Activated CD4-positive, alpha-beta T cell treated with anti-CD3 and anti-CD28 coated beads, Interleukin-2, amount 10 ng/mL, durations not matched to agents 7 days and 5 days (primary cell): ENCODE results near the gene FOXD1. TPM values are rescaled to one million over a fixed set of nuclear protein-coding genes. Genes with fewer than 3 reads are reported as not detected.

Source experiments
- CTCF ChIA-PET: fragments of 350-600 bp; sonication (Branson Sonifier 250); formaldehyde crosslinking; loops from one replicate; lab custom pipeline; 2021; ENCODE audit warnings: antibody characterized with exemption; lab: Charles Lee
- POLR2A ChIA-PET: fragments of 350-600 bp; sonication (Branson Sonifier 250); formaldehyde crosslinking; loops from one replicate; lab custom pipeline; 2021; ENCODE audit warnings: antibody characterized with exemption; lab: Charles Lee
- DNase-seq: peaks from one replicate; pipeline ENCODE4 v3.0.0-alpha.2; 2020
- H3K27ac Mint-ChIP-seq: one replicate; pipeline ENCODE4 v1.8.0; 2021; ENCODE audit warnings: mild to moderate bottlenecking, moderate library complexity, mixed read lengths
- H3K27me3 Mint-ChIP-seq: one replicate; pipeline ENCODE4 v1.8.0; 2021; ENCODE audit warnings: mixed read lengths
- H3K36me3 Mint-ChIP-seq: one replicate; pipeline ENCODE4 v1.8.0; 2021; ENCODE audit warnings: low read depth, mixed read lengths
- H3K4me1 Mint-ChIP-seq: one replicate; pipeline ENCODE4 v1.8.0; 2021; ENCODE audit warnings: mixed read lengths
- H3K4me3 Mint-ChIP-seq: one replicate; pipeline ENCODE4 v1.8.0; 2021; ENCODE audit warnings: mild to moderate bottlenecking, moderate library complexity, mixed read lengths
- H3K9me3 Mint-ChIP-seq: one replicate; pipeline ENCODE4 v1.8.0; 2021; ENCODE audit warnings: mixed read lengths
- total RNA-seq, 2 experiments: library from RNA; stranded (reverse); gene quantifications; one replicate each; pipeline ENCODE4 v1.2.3, GENCODE V29; 2021

The FOXD1 gene
- total RNA-seq, 2 experiments from 2014 or later = not detected

DNA sequence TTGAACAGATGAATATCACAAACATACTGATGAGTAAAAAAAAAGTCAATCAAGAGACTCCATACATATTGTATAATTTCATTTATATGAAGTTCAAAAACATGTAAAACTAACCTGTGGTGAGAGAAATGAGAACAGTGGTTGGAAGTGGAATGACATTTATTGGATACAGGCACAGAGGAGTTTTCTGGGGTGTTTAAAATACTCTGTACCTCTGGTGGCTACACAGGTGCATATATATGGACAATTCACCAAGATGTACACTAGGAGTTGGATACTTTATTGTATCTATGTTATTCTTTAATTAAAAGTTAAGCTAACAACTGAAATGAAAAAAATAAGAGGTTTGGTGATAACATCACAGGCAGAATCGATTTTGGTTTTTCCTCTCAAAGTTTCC, 14.1 kb downstream of the FOXD1 start:
- POLR2A ChIA-PET = no interaction called here
- Mint-ChIP-seq H3K27ac (no peak overlapping the region), H3K36me3 (no peaks in the 10 kb centered on the region), H3K9me3 (no peaks in the 10 kb centered on the region), H3K4me1 (peaks cover 6% of the 10 kb centered on the region), H3K4me3 (no peak overlapping the region), H3K27me3 (peaks cover 70% of the 10 kb centered on the region)
- CTCF ChIA-PET = no interaction called here
- DNase-seq = no peak

DNA sequence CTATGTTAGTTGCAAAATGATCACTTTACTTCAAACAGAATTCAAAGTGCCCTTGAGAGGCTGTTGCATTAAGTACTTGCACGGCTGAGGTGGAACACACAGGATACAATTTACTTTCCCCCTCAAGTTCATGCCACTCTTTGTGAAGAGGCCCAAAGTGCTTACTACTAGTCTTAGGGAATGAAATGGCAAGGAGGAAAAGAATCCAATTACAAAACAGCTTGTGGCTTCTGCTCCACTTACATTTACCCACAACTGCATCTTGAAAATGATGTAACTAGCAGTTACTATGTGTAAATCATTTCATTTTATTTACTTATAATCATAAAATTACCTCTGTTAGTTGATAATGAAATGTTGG, 14.6 kb downstream of the FOXD1 start:
- no peak for DNase-seq
- Mint-ChIP-seq H3K27ac (no peak overlapping the region), H3K27me3 (peaks cover 70% of the 10 kb centered on the region), H3K4me3 (no peak overlapping the region), H3K4me1 (peaks cover 6% of the 10 kb centered on the region), H3K36me3 (no peaks in the 10 kb centered on the region), H3K9me3 (no peaks in the 10 kb centered on the region)
- ChIA-PET POLR2A (no interaction called here), CTCF (no interaction called here)

DNA sequence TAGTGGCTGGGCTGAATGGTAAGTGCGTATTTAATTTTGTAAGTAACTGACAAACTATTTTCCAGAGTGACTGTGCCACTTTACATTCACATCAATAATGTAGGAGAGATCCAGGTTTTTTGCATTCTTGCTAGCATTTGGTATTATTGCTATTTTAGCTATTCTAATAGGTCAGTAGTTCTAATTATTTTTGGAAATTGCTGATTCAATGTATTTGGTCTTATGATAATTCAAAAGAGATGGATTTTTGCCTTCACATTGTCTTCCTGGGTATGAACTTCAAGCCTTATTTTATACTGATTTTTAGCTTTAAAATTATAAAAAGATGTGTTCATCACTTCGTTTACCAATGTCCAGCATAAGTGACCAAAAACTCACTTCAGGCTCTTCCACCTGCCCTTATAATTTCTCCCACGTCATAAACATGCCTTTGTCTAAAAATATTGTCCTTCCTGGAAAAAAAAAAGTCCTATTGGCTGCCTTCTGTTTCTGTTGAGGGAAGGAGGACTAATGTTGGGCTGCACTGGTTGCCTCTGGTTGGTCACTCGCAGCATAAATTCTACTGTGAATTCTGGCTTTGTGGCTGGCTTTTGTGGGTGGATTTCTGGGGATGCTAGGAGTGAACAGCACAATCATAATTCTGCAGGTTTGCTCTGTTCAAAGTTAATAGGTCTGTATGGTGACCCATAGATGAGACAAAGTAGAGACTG, 15.2 kb downstream of the FOXD1 start:
- Mint-ChIP-seq H3K4me3 (no peak overlapping the region), H3K36me3 (no peaks in the 10 kb centered on the region), H3K27ac (no peak overlapping the region), H3K4me1 (peaks cover 6% of the 10 kb centered on the region), H3K27me3 (peaks cover 68% of the 10 kb centered on the region), H3K9me3 (no peaks in the 10 kb centered on the region)
- DNase-seq = no peak
- ChIA-PET POLR2A (no interaction called here), CTCF (no interaction called here)

GRCh38 chr5:73431204-73431851, 17.2 kb downstream of the FOXD1 start:
- DNase-seq = no peak
- H3K27ac Mint-ChIP-seq = no peak overlapping the region
- CTCF ChIA-PET = interaction anchor here (1.5 kb wide), 1 partner anchor 20 kb away, joined by 5 read pairs; no protein-coding TSS in a partner anchor
- H3K4me3 Mint-ChIP-seq = no peak overlapping the region
- no peaks in the 10 kb centered on the region for H3K9me3 Mint-ChIP-seq
- peaks cover 61% of the 10 kb centered on the region for H3K27me3 Mint-ChIP-seq
- H3K4me1 Mint-ChIP-seq = peaks cover 6% of the 10 kb centered on the region
- no peaks in the 10 kb centered on the region for H3K36me3 Mint-ChIP-seq
- POLR2A ChIA-PET = no interaction called here

DNA sequence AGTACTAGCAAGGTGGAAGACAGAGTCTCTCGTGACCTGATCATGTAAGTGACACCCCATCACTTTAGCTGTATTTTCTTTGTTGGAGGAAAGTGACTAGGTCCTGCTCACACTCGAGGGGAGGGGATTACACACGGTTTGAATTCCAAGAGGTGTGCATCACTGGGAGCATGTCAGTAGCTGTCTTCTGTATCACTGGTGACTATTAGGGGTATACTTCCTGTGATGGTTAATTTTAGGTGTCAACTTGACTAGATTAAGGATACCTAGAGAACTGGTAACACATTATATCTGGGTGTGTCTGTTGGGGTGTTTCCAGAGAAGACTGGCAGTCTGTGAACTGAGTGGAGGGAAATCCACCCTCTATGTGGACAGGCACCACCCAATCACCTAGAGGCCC, 22.5 kb downstream of the FOXD1 start:
- H3K4me3 Mint-ChIP-seq = no peak overlapping the region
- ChIA-PET POLR2A (no interaction called here), CTCF (no interaction called here)
- peaks cover 57% of the 10 kb centered on the region for H3K27me3 Mint-ChIP-seq
- no peaks in the 10 kb centered on the region for H3K9me3 Mint-ChIP-seq
- DNase-seq = no peak
- no peak overlapping the region for H3K27ac Mint-ChIP-seq
- no peaks in the 10 kb centered on the region for H3K36me3 Mint-ChIP-seq
- H3K4me1 Mint-ChIP-seq = no peaks in the 10 kb centered on the region

GRCh38 chr5:73424556-73424977, 24.0 kb downstream of the FOXD1 start:
- Mint-ChIP-seq H3K9me3 (no peaks in the 10 kb centered on the region), H3K36me3 (no peaks in the 10 kb centered on the region), H3K27me3 (peaks cover 67% of the 10 kb centered on the region), H3K27ac (no peak overlapping the region), H3K4me3 (no peak overlapping the region), H3K4me1 (peaks cover 3% of the 10 kb centered on the region)
- ChIA-PET POLR2A (no interaction called here), CTCF (no interaction called here)
- no peak for DNase-seq

DNA sequence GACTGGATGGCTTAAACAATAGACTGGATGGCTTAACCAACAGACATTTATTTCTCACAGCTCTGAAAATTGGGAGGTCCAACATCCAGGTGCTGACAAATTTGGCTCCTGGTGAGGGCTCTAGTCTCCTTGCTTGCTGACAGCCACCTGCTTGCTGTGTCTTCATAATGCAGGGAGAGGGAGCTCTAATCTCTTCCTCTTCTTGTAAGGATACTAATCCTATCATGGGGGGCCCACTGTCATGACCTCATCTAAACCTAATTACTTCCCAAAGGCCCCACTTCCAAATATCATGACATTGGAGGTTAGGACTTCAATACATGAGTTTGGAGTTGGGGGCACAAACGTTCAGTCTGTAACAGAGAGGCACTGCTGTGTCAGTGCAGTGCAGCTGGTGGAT, 26.4 kb downstream of the FOXD1 start:
- CTCF ChIA-PET = no interaction called here
- Mint-ChIP-seq H3K4me1 (peaks cover 3% of the 10 kb centered on the region), H3K27ac (no peak overlapping the region), H3K9me3 (no peaks in the 10 kb centered on the region), H3K27me3 (peaks cover 74% of the 10 kb centered on the region), H3K4me3 (no peak overlapping the region), H3K36me3 (no peaks in the 10 kb centered on the region)
- no peak for DNase-seq
- POLR2A ChIA-PET = interaction anchor here (0.5 kb wide), 1 partner anchor 1492 kb away, joined by 3 read pairs; no protein-coding TSS in a partner anchor

DNA sequence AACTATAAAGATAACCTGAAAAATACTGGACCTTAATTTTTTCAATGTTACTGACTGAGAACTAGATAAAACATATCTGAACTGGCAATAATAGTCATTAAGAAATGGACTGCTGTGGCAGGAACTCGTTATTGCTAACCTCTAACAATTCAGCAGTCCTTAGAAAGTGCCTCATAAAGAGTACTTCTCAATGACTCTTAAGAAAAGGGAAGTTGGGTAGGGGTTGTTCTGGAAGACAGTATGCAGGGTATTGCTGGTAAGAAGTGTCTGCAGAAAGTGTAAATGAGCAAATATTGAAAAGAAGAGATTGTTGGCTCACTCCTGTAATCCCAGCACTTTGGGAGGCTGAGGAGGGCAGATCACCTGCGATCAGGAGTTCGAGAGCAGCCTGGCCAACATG, 27.9 kb downstream of the FOXD1 start:
- Mint-ChIP-seq H3K4me1 (peaks cover 3% of the 10 kb centered on the region), H3K9me3 (no peaks in the 10 kb centered on the region), H3K4me3 (no peak overlapping the region), H3K27ac (no peak overlapping the region), H3K36me3 (no peaks in the 10 kb centered on the region), H3K27me3 (peaks cover 82% of the 10 kb centered on the region)
- ChIA-PET CTCF (interaction anchor here (1.4 to 1.7 kb wide), 3 partner anchors 22 to 33 kb away, joined by 3 to 7 read pairs (median 3); no protein-coding TSS in a partner anchor), POLR2A (no interaction called here)
- no peak for DNase-seq

DNA sequence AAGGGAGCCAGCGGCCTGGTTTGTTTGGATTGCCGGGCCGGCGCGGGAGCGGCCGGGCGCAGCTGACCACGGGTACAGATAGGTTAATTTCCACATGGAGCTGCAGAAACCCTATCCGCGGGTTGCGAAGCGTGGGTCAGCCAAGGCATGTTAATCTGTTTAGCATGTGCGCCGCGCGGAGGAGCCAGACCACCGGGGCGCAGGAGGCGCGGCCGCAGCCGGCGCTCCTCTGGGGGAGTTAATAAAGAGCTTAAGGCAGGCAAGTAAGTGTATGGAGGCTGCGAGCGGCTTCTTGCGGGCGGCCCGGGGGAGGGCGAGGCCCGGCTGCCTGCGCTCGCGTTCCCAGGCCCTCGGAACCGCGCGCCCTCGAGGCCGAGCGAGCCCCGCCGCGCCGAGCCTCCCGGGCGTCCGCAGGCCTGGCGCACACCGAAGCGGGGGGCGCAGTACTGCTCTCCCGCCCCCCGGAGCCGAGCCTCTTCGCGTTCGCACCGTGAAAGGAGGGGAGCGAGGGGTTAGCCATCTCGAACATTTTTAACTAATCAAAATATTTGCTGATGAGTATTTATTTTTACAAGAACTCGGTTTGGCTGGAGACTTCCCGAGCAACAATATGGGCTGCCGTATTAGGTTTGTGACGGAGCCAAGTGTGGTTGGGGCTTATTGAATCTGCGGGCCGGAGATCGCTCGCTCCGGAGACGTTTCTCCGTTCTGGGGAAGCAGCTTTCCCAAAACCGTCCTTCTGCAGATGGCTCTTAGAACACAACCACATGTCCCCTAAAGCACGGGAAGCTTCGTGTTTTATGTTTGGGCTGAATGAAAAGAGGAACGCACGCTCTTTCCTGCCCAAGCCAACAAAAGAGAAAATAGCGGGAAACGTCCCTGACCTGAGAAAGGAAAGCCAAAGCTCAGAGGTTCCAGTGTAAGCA, 28.8 kb downstream of the FOXD1 start:
- peaks cover 87% of the 10 kb centered on the region for H3K27me3 Mint-ChIP-seq
- DNase-seq = no peak
- no peak overlapping the region for H3K27ac Mint-ChIP-seq
- no peaks in the 10 kb centered on the region for H3K36me3 Mint-ChIP-seq
- H3K4me3 Mint-ChIP-seq = no peak overlapping the region
- H3K9me3 Mint-ChIP-seq = no peaks in the 10 kb centered on the region
- H3K4me1 Mint-ChIP-seq = peaks cover 3% of the 10 kb centered on the region
- POLR2A ChIA-PET = no interaction called here
- CTCF ChIA-PET = interaction anchor here (0.6 to 1.7 kb wide), 4 partner anchors 23 to 1305 kb away, joined by 3 to 7 read pairs (median 3); no protein-coding TSS in a partner anchor

DNA sequence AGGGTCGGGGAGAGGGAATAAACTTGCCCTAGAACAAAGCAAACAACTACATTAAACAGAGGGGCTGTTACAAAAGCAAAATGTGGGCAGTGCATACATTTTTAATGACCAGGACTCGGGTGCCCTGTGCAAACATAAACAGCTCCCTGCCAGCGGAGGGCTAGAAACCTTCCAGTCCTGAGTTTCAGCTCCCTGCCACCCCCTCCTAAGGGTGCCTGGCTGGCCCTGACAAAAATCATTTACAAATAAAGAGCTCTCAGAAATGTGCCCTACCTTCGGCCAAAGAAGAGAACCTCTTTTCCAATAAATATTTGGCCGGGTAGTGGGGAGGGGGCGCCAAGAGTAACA, 29.5 kb downstream of the FOXD1 start:
- Mint-ChIP-seq H3K27me3 (peaks cover 87% of the 10 kb centered on the region), H3K4me3 (no peak overlapping the region), H3K4me1 (peaks cover 3% of the 10 kb centered on the region), H3K36me3 (no peaks in the 10 kb centered on the region), H3K9me3 (no peaks in the 10 kb centered on the region), H3K27ac (no peak overlapping the region)
- CTCF ChIA-PET = interaction anchor here (0.6 to 1.7 kb wide), 5 partner anchors 9 to 1305 kb away, joined by 3 to 7 read pairs (median 3); no protein-coding TSS in a partner anchor
- DNase-seq = no peak
- POLR2A ChIA-PET = no interaction called here

DNA sequence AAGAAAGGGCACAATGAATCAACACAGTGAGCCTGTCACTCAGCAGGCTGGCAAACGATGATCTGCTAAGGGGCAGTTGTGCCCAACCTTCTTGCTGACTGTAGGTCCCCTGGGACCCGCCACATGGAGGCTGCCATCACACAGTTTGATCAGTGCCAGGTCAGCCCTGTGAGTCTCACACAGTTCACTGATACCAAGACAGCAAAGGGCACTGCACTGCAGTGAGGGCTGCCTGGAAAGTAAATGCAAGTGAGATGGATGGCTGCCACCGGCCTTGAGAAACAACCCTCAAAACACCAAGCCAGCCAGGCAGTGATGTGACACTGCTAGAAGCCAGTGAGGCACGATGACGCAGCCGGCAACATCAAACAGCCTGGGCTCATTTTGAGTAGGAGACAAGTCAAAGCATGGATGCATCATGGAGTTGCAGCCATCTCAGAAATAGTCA, 30.3 kb downstream of the FOXD1 start:
- no peak for DNase-seq
- POLR2A ChIA-PET = no interaction called here
- peaks cover 2% of the 10 kb centered on the region for H3K9me3 Mint-ChIP-seq
- no peak overlapping the region for H3K4me3 Mint-ChIP-seq
- H3K27ac Mint-ChIP-seq = no peak overlapping the region
- H3K4me1 Mint-ChIP-seq = peaks cover 3% of the 10 kb centered on the region
- peaks cover 90% of the 10 kb centered on the region for H3K27me3 Mint-ChIP-seq
- CTCF ChIA-PET = no interaction called here
- H3K36me3 Mint-ChIP-seq = no peaks in the 10 kb centered on the region

DNA sequence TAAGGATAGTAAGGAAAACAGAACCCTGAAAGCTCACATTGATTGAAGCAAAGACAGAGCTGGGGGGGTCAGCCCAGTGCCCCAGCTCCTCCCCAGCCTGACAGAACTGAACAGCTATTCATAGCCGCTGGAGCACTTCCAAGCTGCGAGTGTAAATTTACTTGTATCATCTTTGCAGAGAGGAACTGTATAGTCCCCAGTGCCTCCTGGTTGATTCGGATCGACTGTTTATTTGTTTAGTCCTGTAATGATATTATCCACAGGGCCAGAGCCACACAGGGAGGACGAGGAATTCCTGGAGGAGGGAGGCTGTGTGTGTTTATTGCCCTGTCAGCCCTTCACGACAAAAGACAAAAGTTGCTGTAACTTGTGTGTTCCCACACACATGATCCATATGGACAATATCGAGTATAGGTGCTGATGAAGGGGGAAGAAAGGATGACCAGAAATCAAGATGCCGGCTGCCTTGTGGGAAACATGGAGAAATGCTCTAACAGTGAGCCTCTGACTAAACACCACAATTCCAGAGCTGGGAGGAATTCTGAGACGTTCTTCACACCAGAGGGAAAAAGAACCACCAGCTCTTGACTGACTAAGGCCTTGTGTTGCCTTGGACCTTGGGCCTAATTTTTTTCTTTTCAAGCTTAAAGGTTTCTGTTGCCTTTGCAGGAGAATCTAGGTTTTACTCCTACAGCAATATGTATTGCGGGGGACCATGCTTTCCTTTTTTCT, 31.1 kb downstream of the FOXD1 start:
- Mint-ChIP-seq H3K36me3 (no peaks in the 10 kb centered on the region), H3K4me1 (peaks cover 3% of the 10 kb centered on the region), H3K9me3 (peaks cover 2% of the 10 kb centered on the region), H3K27me3 (peaks cover 90% of the 10 kb centered on the region), H3K27ac (no peak overlapping the region), H3K4me3 (no peak overlapping the region)
- ChIA-PET POLR2A (interaction anchor here (0.7 kb wide), 1 partner anchor 165 kb away, joined by 6 read pairs; no protein-coding TSS in a partner anchor), CTCF (interaction anchor here (1.0 kb wide), 1 partner anchor 31 kb away, joined by 4 read pairs; the partner anchor contains the start of gene FOXD1)
- no peak for DNase-seq
